HEK293T (cell line): ENCODE results near the gene TFEB.

Experiments
- CTCF ChIA-PET: fragments of 350-600 bp; formaldehyde crosslinking; extraction: SDS; loops from one replicate; lab custom pipeline; 2021; ENCODE audit warnings: antibody characterized with exemption, inconsistent platforms; lab: Yijun Ruan, JAX
- POLR2A ChIA-PET: fragments of 350-600 bp; formaldehyde crosslinking; extraction: SDS; loops from one replicate; lab custom pipeline; 2020; ENCODE audit warnings: antibody characterized with exemption, inconsistent platforms; lab: Yijun Ruan, JAX
- DNase-seq: peaks from one replicate; pipeline ENCODE4 v3.0.0; 2012; ENCODE audit warnings: mixed read lengths; ENCODE audit errors: extremely low spot score
- ARNT ChIP-seq: fragments of 450-650 bp; IDR thresholded peaks from 2 replicates; pipeline ENCODE4 v1.6.1; 2017; ENCODE audit warnings: mild to moderate bottlenecking
- BHLHE40 ChIP-seq: fragments of 450-650 bp; IDR thresholded peaks from 2 replicates; pipeline ENCODE4 v1.6.1; 2016; ENCODE audit warnings: mild to moderate bottlenecking, moderate library complexity, borderline replicate concordance
- CTBP1 ChIP-seq: fragments of 450-650 bp; IDR thresholded peaks from 2 replicates; pipeline ENCODE4 v1.6.1; 2016; ENCODE audit warnings: borderline replicate concordance
- ELF4 ChIP-seq: fragments of 450-650 bp; IDR thresholded peaks from 2 replicates; pipeline ENCODE4 v1.6.1; 2017; ENCODE audit warnings: antibody characterized with exemption
- FOXA1 ChIP-seq: fragments of 450-650 bp; IDR thresholded peaks from 2 replicates; pipeline ENCODE4 v1.6.1; 2016; ENCODE audit warnings: mild to moderate bottlenecking
- FOXK2 ChIP-seq: fragments of 450-650 bp; IDR thresholded peaks from 2 replicates; pipeline ENCODE4 v1.6.1; 2016; ENCODE audit warnings: mild to moderate bottlenecking
- FOXM1 ChIP-seq: fragments of 450-650 bp; IDR thresholded peaks from 2 replicates; pipeline ENCODE4 v1.6.1; 2017; ENCODE audit warnings: mild to moderate bottlenecking, borderline replicate concordance
- HDGF ChIP-seq: fragments of 450-650 bp; IDR thresholded peaks from 2 replicates; pipeline ENCODE4 v1.6.1; 2017; ENCODE audit warnings: antibody characterized with exemption, borderline replicate concordance
- L3MBTL2 ChIP-seq: fragments of 450-650 bp; conservative IDR thresholded peaks from 2 replicates; pipeline ENCODE4 v1.6.1; 2016; ENCODE audit warnings: mild to moderate bottlenecking
- LEF1 ChIP-seq: fragments of 450-650 bp; IDR thresholded peaks from 2 replicates; pipeline ENCODE4 v1.6.1; 2017; ENCODE audit warnings: mild to moderate bottlenecking, borderline replicate concordance
- NFRKB ChIP-seq: fragments of 450-650 bp; IDR thresholded peaks from 2 replicates; pipeline ENCODE4 v1.6.1; 2016; ENCODE audit warnings: mild to moderate bottlenecking, moderate library complexity
- SP1 ChIP-seq: fragments of 450-650 bp; IDR thresholded peaks from 2 replicates; pipeline ENCODE4 v1.6.1; 2017
- SUZ12 ChIP-seq: fragments of 450-650 bp; IDR thresholded peaks from 2 replicates; pipeline ENCODE4 v1.6.1; 2016; ENCODE audit warnings: mild to moderate bottlenecking
- TARDBP ChIP-seq: fragments of 450-650 bp; IDR thresholded peaks from 2 replicates; pipeline ENCODE4 v1.6.1; 2016
- ZNF384 ChIP-seq: fragments of 450-650 bp; IDR thresholded peaks from 2 replicates; pipeline ENCODE4 v1.6.1; 2016
- TF ChIP-seq, protein P1 (sequence below): fragments of 450-650 bp; IDR thresholded peaks from 2 replicates; pipeline ENCODE4 v1.6.1; 2016

The TFEB gene

GRCh38 chr6:41680182-41680965, 55.0 kb downstream of the TFEB start:
- CTCF ChIA-PET = interaction anchor here (0.8 to 3.6 kb wide), 5 partner anchors 10 to 315 kb away, joined by 3 to 26 read pairs (median 5); no protein-coding TSS in a partner anchor
- POLR2A ChIA-PET = interaction anchor here (0.8 to 1.1 kb wide), 2 partner anchors 78 to 237 kb away, joined by 3 read pairs; no protein-coding TSS in a partner anchor
- TF ChIP-seq LEF1 = no peak
- no peak for TF ChIP-seq FOXM1
- TF ChIP-seq, protein P1, sequence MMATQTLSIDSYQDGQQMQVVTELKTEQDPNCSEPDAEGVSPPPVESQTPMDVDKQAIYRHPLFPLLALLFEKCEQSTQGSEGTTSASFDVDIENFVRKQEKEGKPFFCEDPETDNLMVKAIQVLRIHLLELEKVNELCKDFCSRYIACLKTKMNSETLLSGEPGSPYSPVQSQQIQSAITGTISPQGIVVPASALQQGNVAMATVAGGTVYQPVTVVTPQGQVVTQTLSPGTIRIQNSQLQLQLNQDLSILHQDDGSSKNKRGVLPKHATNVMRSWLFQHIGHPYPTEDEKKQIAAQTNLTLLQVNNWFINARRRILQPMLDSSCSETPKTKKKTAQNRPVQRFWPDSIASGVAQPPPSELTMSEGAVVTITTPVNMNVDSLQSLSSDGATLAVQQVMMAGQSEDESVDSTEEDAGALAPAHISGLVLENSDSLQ = no peak
- TF ChIP-seq SP1 = no peak
- no peak for TF ChIP-seq ELF4
- no peak for TF ChIP-seq FOXA1
- no peak for TF ChIP-seq ARNT
- TF ChIP-seq ZNF384 = no peak
- no peak for TF ChIP-seq SUZ12
- no peak for TF ChIP-seq FOXK2
- TF ChIP-seq TARDBP = no peak
- TF ChIP-seq HDGF = no peak
- no peak for TF ChIP-seq NFRKB
- TF ChIP-seq BHLHE40 = no peak
- no peak for TF ChIP-seq CTBP1
- no peak for TF ChIP-seq L3MBTL2
- DNase-seq = no peak

DNA sequence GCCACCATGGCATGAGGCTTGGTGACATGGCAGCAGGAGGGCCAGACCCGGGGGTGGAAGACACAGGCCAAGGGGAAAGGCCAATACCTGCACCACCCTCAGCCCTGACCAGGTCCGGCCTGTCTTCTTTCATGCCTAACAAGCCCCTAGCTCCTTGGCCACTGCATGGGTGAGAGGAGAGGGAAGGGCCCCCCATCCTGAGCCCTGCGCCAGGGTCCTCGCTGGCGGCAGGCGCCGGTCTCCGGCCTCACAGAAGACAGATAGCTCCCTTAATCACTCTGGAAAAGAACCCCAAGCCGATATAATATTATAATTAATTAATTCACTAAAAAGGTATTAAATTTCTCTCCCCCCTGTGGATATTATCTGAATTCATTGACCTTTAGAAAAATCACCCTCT, 55.7 kb downstream of the TFEB start:
- TF ChIP-seq ARNT = no peak
- no peak for TF ChIP-seq FOXA1
- no peak for TF ChIP-seq ZNF384
- no peak for TF ChIP-seq SP1
- TF ChIP-seq ELF4 = no peak
- TF ChIP-seq SUZ12 = no peak
- TF ChIP-seq TARDBP = no peak
- no peak for TF ChIP-seq CTBP1
- TF ChIP-seq FOXK2 = no peak
- TF ChIP-seq FOXM1 = no peak
- no peak for TF ChIP-seq LEF1
- TF ChIP-seq HDGF = no peak
- no peak for TF ChIP-seq BHLHE40
- no peak for TF ChIP-seq L3MBTL2
- POLR2A ChIA-PET = interaction anchor here (1.1 kb wide), 1 partner anchor 236 kb away, joined by 3 read pairs; no protein-coding TSS in a partner anchor
- no peak for DNase-seq
- CTCF ChIA-PET = interaction anchor here (0.9 to 3.6 kb wide), 3 partner anchors 62 to 312 kb away, joined by 4 to 26 read pairs (median 10); no protein-coding TSS in a partner anchor

GRCh38 chr6:41678511-41679084, 56.8 kb downstream of the TFEB start:
- ChIA-PET CTCF (interaction anchor here (0.9 kb wide), 1 partner anchor 61 kb away, joined by 4 read pairs; no protein-coding TSS in a partner anchor), POLR2A (no interaction called here)

DNA sequence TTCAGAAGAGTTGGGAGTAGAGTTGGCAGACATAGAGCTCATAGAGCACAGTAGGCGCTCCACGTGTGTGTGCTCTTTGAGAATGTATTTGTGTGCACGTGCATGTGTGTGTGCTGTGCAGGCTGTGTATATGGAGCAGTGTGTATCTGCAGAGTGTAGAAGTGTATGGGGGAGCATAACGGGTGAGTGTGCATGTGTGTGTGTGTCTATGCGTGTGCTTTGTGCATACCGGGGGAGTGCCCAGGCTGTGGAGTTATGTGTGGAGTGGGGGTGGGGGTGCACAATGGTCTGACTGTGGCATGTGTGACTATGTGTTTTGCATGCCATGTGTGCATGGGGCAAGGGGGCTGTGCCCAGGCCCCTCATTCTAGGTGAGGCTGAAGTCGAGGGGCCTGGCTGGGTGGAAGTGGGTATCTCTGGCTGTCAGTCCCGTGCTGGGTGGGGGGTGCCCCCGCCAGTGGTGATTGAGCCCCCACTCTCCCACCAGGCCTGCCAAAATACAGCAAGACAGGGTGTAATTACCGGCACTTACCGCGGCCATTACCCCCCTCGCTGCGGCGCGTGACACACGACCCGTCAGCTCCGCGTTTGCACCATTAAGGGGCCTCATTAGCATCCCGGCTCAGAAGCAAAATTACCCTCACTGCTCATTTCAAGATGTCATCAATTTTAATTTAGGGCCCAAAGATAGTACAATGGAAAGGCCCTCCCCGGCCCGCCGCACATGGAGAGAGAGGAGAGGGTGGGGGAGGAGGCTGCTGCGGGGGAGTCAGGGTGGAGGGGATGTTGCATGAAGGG, 58.1 kb downstream of the TFEB start:
- ChIA-PET POLR2A (no interaction called here), CTCF (interaction anchor here (0.5 to 1.1 kb wide), 2 partner anchors 16 to 309 kb away, joined by 4 to 5 read pairs; no protein-coding TSS in a partner anchor)
- DNase-seq = no peak
- TF ChIP-seq, protein P1 = no peak
- TF ChIP-seq L3MBTL2 = no peak
- TF ChIP-seq FOXM1 = no peak
- TF ChIP-seq CTBP1 = no peak
- no peak for TF ChIP-seq TARDBP
- no peak for TF ChIP-seq FOXK2

More at GRCh38 chr6:41678511-41679084, 56.8 kb downstream of the TFEB start:
- no peak for DNase-seq
- no peak for TF ChIP-seq ZNF384
- no peak for TF ChIP-seq L3MBTL2
- no peak for TF ChIP-seq FOXK2
- TF ChIP-seq NFRKB = no peak
- no peak for TF ChIP-seq BHLHE40
- TF ChIP-seq SP1 = no peak
- TF ChIP-seq ELF4 = no peak
- no peak for TF ChIP-seq FOXA1
- TF ChIP-seq LEF1 = no peak
- TF ChIP-seq ARNT = no peak
- no peak for TF ChIP-seq HDGF
- TF ChIP-seq SUZ12 = no peak
- TF ChIP-seq TARDBP = no peak
- TF ChIP-seq, protein P1 = no peak
- no peak for TF ChIP-seq CTBP1
- TF ChIP-seq FOXM1 = no peak

DNA sequence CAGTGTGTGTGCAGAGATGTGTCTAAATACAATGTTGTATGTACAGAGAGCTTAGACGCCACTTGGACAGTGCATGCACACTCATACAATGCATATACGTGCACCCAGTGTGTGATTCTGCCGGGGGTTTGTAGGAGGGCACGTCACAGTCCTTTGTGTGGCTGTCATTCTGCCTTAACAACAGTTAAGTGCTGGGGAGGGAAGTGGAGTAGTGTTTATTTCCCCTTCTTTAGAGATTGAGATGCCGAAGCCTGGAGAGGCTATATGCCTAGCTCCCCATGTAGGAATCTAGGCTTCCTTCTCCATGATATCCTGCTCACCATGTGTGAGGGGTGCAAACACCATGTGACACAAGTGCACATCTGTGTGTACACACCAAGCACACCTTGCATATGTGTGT, 59.0 kb downstream of the TFEB start:
- no peak for DNase-seq
- TF ChIP-seq BHLHE40 (no peak), ELF4 (no peak), CTBP1 (no peak), FOXA1 (no peak), LEF1 (no peak), TARDBP (no peak), SP1 (no peak), ZNF384 (no peak)
- TF ChIP-seq, protein P1 = no peak
- POLR2A ChIA-PET = no interaction called here
- CTCF ChIA-PET = interaction anchor here (0.6 to 1.1 kb wide), 2 partner anchors 93 to 308 kb away, joined by 4 read pairs; no protein-coding TSS in a partner anchor
